ENCODE data around the gene KCNK15. TPM values are rescaled to one million over a fixed set of nuclear protein-coding genes. Genes with fewer than 3 reads are reported as not detected.

The KCNK15 gene
- total RNA-seq, 2 experiments from 2014 or later, result not detected

- H3K27ac Mint-ChIP-seq, result no peak overlapping the region
- no peaks in the 10 kb centered on the region for H3K36me3 Mint-ChIP-seq (ENCODE audit: low read depth)
- H3K9me3 Mint-ChIP-seq, result no peaks in the 10 kb centered on the region
- H3K4me3 Mint-ChIP-seq, result no peak overlapping the region
- POLR2A ChIA-PET, result no interaction called here
- no peak for DNase-seq
- CTCF ChIA-PET, result no interaction called here
- no peaks in the 10 kb centered on the region for H3K4me1 Mint-ChIP-seq
- H3K27me3 Mint-ChIP-seq, result no peaks in the 10 kb centered on the region
Observed at GRCh38 chr20:44720621-44720996, 25.1 kb upstream of the KCNK15 start.

- Mint-ChIP-seq H3K4me1 (no peaks in the 10 kb centered on the region), H3K36me3 (ENCODE audit: low read depth) (no peaks in the 10 kb centered on the region), H3K27me3 (no peaks in the 10 kb centered on the region), H3K9me3 (no peaks in the 10 kb centered on the region), H3K4me3 (no peak overlapping the region), H3K27ac (no peak overlapping the region)
- ChIA-PET CTCF (interaction anchor here (0.6 kb wide), 1 partner anchor 63 kb away, joined by 6 read pairs; no protein-coding TSS in a partner anchor), POLR2A (no interaction called here)
- no peak for DNase-seq
Observed at GRCh38 chr20:44720997-44721784, 24.5 kb upstream of the KCNK15 start.

- H3K36me3 Mint-ChIP-seq (ENCODE audit: low read depth), result no peaks in the 10 kb centered on the region
- no peaks in the 10 kb centered on the region for H3K27me3 Mint-ChIP-seq
- H3K4me3 Mint-ChIP-seq, result no peak overlapping the region
- POLR2A ChIA-PET, result no interaction called here
- H3K4me1 Mint-ChIP-seq, result no peaks in the 10 kb centered on the region
- no peak overlapping the region for H3K27ac Mint-ChIP-seq
- no peaks in the 10 kb centered on the region for H3K9me3 Mint-ChIP-seq
- CTCF ChIA-PET, result interaction anchor here (0.6 kb wide), 1 partner anchor 63 kb away, joined by 6 read pairs; no protein-coding TSS in a partner anchor
- no peak for DNase-seq
Observed at GRCh38 chr20:44721785-44722054, 23.9 kb upstream of the KCNK15 start.

- POLR2A ChIA-PET, result no interaction called here
Observed at GRCh38 chr20:44722990-44723389, 22.7 kb upstream of the KCNK15 start.

GRCh38 chr20:44723391-44723790 is 22.3 kb upstream of the KCNK15 start:
- Mint-ChIP-seq H3K9me3 (no peaks in the 10 kb centered on the region), H3K27ac (no peak overlapping the region), H3K4me1 (no peaks in the 10 kb centered on the region), H3K27me3 (no peaks in the 10 kb centered on the region), H3K4me3 (no peak overlapping the region), H3K36me3 (ENCODE audit: low read depth) (no peaks in the 10 kb centered on the region)
- ChIA-PET POLR2A (no interaction called here), CTCF (interaction anchor here (1.0 to 1.7 kb wide), 3 partner anchors 21 to 187 kb away, joined by 3 to 7 read pairs (median 3); no protein-coding TSS in a partner anchor)
- DNase-seq, result no peak

More at GRCh38 chr20:44722990-44723389, 22.7 kb upstream of the KCNK15 start:
- Mint-ChIP-seq H3K9me3 (no peaks in the 10 kb centered on the region), H3K4me1 (no peaks in the 10 kb centered on the region), H3K4me3 (no peak overlapping the region), H3K36me3 (ENCODE audit: low read depth) (no peaks in the 10 kb centered on the region), H3K27me3 (no peaks in the 10 kb centered on the region), H3K27ac (no peak overlapping the region)
- no peak for DNase-seq
- CTCF ChIA-PET, result interaction anchor here (1.2 to 1.7 kb wide), 2 partner anchors 20 to 39 kb away, joined by 3 to 7 read pairs; no protein-coding TSS in a partner anchor

- Mint-ChIP-seq H3K27me3 (no peaks in the 10 kb centered on the region), H3K27ac (no peak overlapping the region), H3K36me3 (ENCODE audit: low read depth) (no peaks in the 10 kb centered on the region), H3K4me3 (no peak overlapping the region), H3K9me3 (no peaks in the 10 kb centered on the region), H3K4me1 (no peaks in the 10 kb centered on the region)
- ChIA-PET CTCF (interaction anchor here (1.0 to 1.7 kb wide), 3 partner anchors 21 to 188 kb away, joined by 3 to 7 read pairs (median 3); no protein-coding TSS in a partner anchor), POLR2A (no interaction called here)
- no peak for DNase-seq
Observed at GRCh38 chr20:44723798-44724362, 21.8 kb upstream of the KCNK15 start.

GRCh38 chr20:44724423-44725091 is 21.1 kb upstream of the KCNK15 start:
- ChIA-PET POLR2A (no interaction called here), CTCF (interaction anchor here (1.0 kb wide), 1 partner anchor 188 kb away, joined by 3 read pairs; no protein-coding TSS in a partner anchor)
- no peaks in the 10 kb centered on the region for H3K4me1 Mint-ChIP-seq
- no peak overlapping the region for H3K4me3 Mint-ChIP-seq
- no peaks in the 10 kb centered on the region for H3K9me3 Mint-ChIP-seq
- no peak overlapping the region for H3K27ac Mint-ChIP-seq
- no peak for DNase-seq
- no peaks in the 10 kb centered on the region for H3K27me3 Mint-ChIP-seq
- no peaks in the 10 kb centered on the region for H3K36me3 Mint-ChIP-seq (ENCODE audit: low read depth)

- ChIA-PET POLR2A (no interaction called here), CTCF (no interaction called here)
- Mint-ChIP-seq H3K9me3 (no peaks in the 10 kb centered on the region), H3K27me3 (no peaks in the 10 kb centered on the region), H3K4me3 (no peak overlapping the region), H3K36me3 (ENCODE audit: low read depth) (no peaks in the 10 kb centered on the region), H3K4me1 (no peaks in the 10 kb centered on the region), H3K27ac (no peak overlapping the region)
- DNase-seq, result no peak
Observed at GRCh38 chr20:44725837-44726236, 19.8 kb upstream of the KCNK15 start.

GRCh38 chr20:44727039-44727438 is 18.6 kb upstream of the KCNK15 start:
- Mint-ChIP-seq H3K27me3 (no peaks in the 10 kb centered on the region), H3K4me3 (no peak overlapping the region), H3K27ac (no peak overlapping the region), H3K36me3 (ENCODE audit: low read depth) (no peaks in the 10 kb centered on the region), H3K4me1 (peaks cover under 1% of the 10 kb centered on the region), H3K9me3 (no peaks in the 10 kb centered on the region)
- DNase-seq, result no peak
- ChIA-PET CTCF (no interaction called here), POLR2A (no interaction called here)

GRCh38 chr20:44727651-44728050 is 18.0 kb upstream of the KCNK15 start:
- ChIA-PET POLR2A (no interaction called here), CTCF (no interaction called here)
- H3K36me3 Mint-ChIP-seq (ENCODE audit: low read depth), result no peaks in the 10 kb centered on the region
- no peak overlapping the region for H3K4me3 Mint-ChIP-seq
- H3K4me1 Mint-ChIP-seq, result peaks cover 7% of the 10 kb centered on the region
- no peaks in the 10 kb centered on the region for H3K27me3 Mint-ChIP-seq
- no peak overlapping the region for H3K27ac Mint-ChIP-seq
- no peaks in the 10 kb centered on the region for H3K9me3 Mint-ChIP-seq
- DNase-seq, result no peak

GRCh38 chr20:44728801-44729443 is 16.7 kb upstream of the KCNK15 start:
- H3K36me3 Mint-ChIP-seq (ENCODE audit: low read depth), result no peaks in the 10 kb centered on the region

GRCh38 chr20:44730441-44730840 is 15.2 kb upstream of the KCNK15 start:
- H3K9me3 Mint-ChIP-seq, result no peaks in the 10 kb centered on the region
- CTCF ChIA-PET, result no interaction called here
- no peak overlapping the region for H3K4me3 Mint-ChIP-seq
- no peak overlapping the region for H3K27ac Mint-ChIP-seq
- peaks cover 14% of the 10 kb centered on the region for H3K4me1 Mint-ChIP-seq
- no peaks in the 10 kb centered on the region for H3K36me3 Mint-ChIP-seq (ENCODE audit: low read depth)
- POLR2A ChIA-PET, result no interaction called here
- no peak for DNase-seq
- H3K27me3 Mint-ChIP-seq, result no peaks in the 10 kb centered on the region

More at GRCh38 chr20:44728801-44729443, 16.7 kb upstream of the KCNK15 start:
- no peaks in the 10 kb centered on the region for H3K27me3 Mint-ChIP-seq
- no peak overlapping the region for H3K27ac Mint-ChIP-seq
- CTCF ChIA-PET, result interaction anchor here (1.3 kb wide), 1 partner anchor 46 kb away, joined by 3 read pairs; no protein-coding TSS in a partner anchor
- DNase-seq, result no peak
- H3K4me1 Mint-ChIP-seq, result peaks cover 12% of the 10 kb centered on the region
- no peak overlapping the region for H3K4me3 Mint-ChIP-seq
- no peaks in the 10 kb centered on the region for H3K9me3 Mint-ChIP-seq
- POLR2A ChIA-PET, result no interaction called here

- Mint-ChIP-seq H3K4me3 (no peak overlapping the region), H3K27me3 (no peaks in the 10 kb centered on the region), H3K27ac (no peak overlapping the region), H3K36me3 (ENCODE audit: low read depth) (peaks cover 2% of the 10 kb centered on the region), H3K9me3 (peaks cover 7% of the 10 kb centered on the region), H3K4me1 (peaks cover 26% of the 10 kb centered on the region)
- DNase-seq, result no peak
- POLR2A ChIA-PET, result no interaction called here
- CTCF ChIA-PET, result interaction anchor here (2.8 kb wide), 1 partner anchor 48 kb away, joined by 8 read pairs; no protein-coding TSS in a partner anchor
Observed at GRCh38 chr20:44731657-44732056, 14.0 kb upstream of the KCNK15 start.
